GM19395 (cell line): ENCODE measurements around the gene MNX1.

Source experiments
- ATAC-seq: cut with Tn5 transposase; IDR thresholded peaks from one replicate; pipeline ENCODE4 v1.9.1; 2021; ENCODE audit warnings: mild to moderate bottlenecking, moderate library complexity; ENCODE audit not compliant: unreplicated experiment

The MNX1 gene

DNA sequence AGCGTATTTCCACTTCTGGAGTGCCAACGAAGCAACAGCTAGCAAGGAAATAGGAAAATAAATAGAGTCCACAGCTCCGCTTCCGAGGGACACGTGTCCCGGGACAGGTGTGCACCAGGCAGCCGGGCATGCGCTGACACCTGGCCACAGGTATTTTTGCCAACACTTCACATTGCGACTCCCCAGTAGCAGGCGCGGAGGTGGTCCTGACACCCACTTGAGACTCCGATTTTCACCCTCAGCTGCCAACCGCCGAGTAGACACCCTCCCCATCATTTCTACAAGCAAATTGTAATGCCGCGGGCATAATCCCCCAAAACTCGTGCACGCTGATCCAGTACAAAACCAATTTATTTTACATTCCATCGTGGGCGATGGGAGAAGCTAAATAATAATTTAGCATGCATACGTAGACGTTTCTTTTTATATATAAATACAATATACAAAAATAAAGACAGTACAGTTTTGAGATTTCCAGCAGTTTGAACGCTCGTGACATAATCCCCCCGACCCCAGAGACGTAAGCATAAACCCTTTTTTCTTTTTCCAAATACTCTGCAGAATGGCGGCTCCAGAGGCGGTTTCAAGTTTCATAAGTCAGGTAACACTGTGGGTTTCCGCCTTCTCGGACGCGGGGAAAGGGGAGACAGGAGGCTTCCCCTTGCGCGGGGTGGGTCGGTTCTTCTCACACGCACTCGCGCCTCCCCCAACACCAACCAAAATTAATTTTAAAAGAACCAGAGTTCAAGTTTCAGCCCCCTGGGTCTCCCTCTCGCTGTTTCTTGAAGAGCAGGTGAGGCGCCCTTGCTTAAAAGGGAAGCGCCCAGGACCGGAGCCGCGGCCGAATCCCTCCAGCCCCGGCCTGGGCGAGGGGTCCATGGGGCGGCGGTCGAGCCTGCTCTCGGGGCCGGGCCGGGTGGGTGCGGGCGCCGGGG is 5.7 kb downstream of the MNX1 start:
- ATAC-seq = no peak

DNA sequence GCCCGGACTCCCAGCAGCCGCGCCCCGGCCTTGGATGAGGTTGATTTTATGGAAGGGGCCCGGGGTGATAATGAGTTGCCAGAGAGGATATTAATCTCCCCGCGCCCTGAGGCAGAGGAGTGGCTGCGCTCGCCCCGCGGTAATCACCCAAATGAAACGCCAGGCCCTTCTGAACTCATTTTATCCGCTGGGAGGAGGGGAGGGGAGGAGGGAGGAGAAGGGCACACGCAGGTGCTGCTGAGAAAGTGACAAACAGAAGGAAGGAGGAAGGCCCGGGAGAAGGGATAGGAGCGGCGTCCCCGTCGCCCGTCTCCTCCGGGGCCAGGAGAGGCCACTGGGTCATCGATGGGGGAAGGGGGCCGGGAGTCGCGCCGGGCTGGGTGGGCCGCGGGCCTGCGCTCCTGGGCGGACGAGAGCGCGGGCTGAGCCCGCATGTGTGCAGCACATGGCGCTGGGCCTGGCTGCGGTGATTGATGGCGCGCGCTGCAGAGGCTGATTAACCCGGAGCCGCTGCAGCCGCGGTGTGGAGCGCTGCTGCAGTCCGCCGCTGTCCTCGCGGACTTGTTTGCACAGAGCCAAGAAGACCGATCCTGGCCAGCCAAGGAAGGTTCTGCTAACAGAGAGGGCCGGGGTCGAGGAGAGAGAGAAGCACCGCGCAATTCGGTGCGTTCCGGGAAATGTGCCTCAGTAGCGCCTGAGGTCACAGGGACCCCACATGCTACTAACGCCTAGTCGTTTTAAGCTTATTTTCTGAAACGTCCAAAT is 6.5 kb downstream of the MNX1 start:
- ATAC-seq = no peak

DNA sequence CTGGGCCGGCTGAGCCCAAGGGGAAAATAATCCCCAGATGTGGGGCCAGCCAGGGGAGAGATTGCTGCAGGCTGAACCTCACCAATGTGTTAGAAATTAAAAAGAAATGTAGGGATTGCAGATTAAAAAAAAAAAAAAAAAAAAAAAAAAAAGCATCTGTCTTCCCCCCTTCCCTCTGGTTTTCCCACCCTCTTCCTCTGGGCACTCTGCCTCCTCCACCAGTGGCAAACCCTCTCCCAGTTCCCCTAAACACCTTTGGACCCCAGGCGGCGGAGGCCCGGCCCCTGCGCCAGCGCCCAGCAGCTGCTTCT is 7.1 kb downstream of the MNX1 start:
- no peak for ATAC-seq

DNA sequence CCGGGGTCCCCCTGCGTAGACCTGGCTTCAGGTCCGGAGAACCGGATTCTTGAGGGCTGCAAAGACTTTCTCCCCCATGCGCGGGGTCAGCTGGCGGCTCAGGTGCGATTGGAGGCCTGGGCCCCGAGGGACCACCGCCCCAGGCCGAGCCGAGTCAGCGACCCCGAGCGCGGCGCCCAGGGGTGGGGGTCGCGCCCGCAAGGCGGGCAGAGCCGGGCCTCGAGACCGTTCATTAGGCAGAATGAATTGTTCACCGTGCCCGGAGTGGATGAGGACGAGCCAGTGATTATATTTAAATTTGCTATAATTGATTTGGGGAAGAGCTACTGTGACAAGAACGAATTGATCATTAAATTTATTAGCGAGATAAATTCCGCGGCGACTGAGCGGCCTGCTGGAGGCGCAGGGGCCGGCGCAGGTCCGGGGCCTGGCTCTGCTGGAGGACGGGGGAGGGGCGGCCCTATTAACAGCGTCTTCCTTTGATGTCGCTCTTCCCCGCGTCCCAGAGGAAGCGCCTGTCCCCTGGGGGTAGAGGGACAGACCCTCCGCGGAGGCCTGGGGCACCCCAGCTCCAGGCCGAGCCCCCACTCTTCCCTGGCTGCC is 7.5 kb downstream of the MNX1 start:
- no peak for ATAC-seq

GRCh38 chr7:157001920-157002818 is 8.3 kb downstream of the MNX1 start:
- no peak for ATAC-seq

DNA sequence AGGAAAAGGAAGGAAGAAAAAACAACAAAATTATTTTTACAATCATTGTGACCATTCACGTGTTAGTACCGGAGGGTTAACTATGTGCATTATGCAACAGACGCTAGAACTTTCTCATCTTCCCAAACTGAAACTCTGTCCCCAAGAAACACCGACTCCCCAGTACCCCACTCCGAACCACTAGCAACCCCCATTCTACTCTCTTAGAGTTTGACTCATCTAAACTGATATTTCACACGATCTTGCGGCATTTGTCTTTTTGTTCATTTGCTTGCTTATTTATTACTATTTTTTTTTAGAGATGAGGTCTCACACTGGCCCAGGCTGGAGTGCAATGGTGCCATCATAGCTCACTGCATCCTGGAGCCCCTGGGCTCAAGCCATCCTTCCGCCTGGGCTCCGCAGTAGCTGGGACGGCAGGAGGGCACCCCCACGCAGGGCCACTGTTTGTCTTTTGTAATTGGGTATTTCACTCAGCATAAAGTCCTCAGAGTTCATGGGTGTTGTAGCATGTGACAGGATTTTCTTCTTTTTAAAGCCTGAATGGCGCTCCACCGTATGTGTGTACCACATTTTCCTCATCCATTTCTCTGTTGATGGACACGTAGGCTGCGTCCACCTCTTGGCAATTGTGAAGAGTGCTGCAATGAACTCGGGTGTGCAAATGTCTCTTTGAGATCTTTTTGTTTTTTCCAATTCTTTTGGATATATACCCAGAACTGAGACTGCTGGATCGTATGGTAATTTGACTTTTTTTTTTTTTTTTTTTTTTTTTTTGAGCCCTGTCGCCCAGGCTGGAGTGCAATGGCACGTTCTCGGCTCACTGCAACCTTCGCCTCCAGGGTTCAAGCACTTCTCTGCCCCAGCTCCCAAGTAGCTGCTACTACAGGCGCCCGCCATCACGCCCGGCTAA is 9.5 kb downstream of the MNX1 start:
- ATAC-seq = no peak

- no peak for ATAC-seq
Observed at GRCh38 chr7:156999958-157000726, 10.3 kb downstream of the MNX1 start.

GRCh38 chr7:156998988-156999957 is 11.2 kb downstream of the MNX1 start:
- no peak for ATAC-seq

- no peak for ATAC-seq
Observed at GRCh38 chr7:156994417-156994816, 16.0 kb downstream of the MNX1 start.

- ATAC-seq = no peak
Observed at GRCh38 chr7:156993925-156994235, 16.6 kb downstream of the MNX1 start.

- no peak for ATAC-seq
Observed at GRCh38 chr7:156993021-156993924, 17.2 kb downstream of the MNX1 start.

DNA sequence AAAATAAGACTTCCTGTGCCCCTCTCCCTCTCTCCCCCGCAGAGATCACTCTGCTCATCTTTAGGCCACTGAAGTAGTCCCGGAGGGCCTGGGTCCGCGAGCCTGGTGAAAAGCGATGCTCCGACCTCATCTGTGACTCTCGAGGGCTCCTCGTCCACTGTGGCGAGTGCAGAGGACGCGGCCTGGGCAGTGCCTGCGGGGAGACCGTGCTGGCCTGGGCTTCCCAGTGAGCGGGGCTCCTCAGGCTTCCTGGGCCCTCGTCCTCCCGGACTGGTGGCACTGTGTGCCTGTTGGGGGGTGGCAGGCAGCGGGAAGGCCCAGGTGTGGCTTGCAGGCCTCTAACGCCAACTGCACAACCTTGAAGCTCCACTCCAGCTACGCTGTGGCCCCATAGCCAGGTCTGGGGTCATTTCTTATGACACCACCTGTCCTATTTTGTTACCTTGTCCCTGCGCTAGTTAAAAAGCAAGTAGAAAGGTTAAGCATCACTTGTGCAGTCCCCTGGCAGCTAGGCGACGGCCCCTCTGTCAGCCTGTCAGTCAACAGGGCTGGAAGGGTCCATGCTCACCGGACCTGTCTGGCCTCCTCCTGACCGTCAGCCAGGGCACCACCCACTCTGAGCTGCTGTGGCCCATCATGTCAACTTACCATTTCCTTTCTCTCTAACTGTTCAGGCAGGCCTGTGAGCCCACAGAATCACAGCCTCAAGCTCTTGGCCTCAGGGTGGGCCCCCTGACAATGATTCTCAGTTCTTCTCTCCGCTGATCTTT is 20.5 kb downstream of the MNX1 start:
- ATAC-seq = no peak

DNA sequence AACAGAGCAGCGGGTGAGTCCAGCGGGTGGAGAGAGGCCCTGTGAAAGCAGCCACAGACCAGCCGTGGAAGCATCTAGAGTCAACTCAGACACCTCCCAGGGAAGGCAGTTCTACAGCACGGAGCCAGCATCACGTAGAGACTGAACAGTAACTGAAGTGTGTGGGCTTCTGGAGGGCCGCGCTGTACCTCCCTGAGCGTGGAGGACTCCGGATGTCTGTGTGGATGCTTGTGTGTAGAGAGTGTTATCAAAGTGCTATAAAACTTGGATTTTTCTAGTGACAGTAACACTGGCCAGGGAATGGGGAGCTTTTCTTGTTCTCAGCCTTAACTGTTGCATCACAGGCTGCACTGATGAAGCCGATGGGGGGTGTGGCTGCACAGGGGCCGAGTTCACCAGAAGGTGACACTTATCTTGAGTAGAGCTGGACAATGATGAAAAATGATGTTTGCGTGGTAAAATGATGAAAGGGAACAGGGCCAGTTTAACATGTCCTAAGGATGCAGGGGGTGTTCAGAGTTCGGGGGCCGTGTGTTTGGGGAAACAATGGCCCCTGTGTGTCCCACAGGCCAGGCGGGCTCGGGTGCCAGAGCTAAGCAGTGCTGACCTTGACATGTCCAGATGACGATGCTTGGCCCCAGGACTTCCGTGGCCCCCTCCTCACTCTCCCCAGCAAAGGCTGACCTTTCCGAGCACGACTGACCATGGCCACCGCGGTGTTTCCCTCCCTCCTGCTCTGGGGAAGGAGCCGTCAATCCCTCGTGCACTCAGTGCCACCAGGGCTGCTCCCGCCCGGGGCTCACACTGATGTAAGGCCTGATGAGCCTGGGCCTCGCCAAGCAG is 21.9 kb downstream of the MNX1 start:
- ATAC-seq = no peak

GRCh38 chr7:156986378-156986777 is 24.1 kb downstream of the MNX1 start:
- ATAC-seq = no peak
